SK-N-SH treated with all-trans-retinoic acid at 6 μM for 48 hours (cell line): Measurements from ENCODE around the gene NEK10.

Experiments
- CSDC2 ChIP-seq: fragments of 250-450 bp; sonication (Bioruptor Pico); IDR thresholded peaks from 2 replicates; pipeline ENCODE4 v1.5.0; 2020; ENCODE audit warnings: mild to moderate bottlenecking, moderate library complexity
- ZFP30 ChIP-seq: fragments of 450-650 bp; formaldehyde crosslinking; IDR thresholded peaks from 2 replicates; pipeline ENCODE4 v1.5.0; 2022; ENCODE audit warnings: mild to moderate bottlenecking, moderate library complexity
- ZNF565 ChIP-seq: fragments of 450-650 bp; formaldehyde crosslinking; conservative IDR thresholded peaks from 2 replicates; pipeline ENCODE4 v1.5.0; 2020; ENCODE audit warnings: low read depth, mild to moderate bottlenecking, moderate library complexity

DNA sequence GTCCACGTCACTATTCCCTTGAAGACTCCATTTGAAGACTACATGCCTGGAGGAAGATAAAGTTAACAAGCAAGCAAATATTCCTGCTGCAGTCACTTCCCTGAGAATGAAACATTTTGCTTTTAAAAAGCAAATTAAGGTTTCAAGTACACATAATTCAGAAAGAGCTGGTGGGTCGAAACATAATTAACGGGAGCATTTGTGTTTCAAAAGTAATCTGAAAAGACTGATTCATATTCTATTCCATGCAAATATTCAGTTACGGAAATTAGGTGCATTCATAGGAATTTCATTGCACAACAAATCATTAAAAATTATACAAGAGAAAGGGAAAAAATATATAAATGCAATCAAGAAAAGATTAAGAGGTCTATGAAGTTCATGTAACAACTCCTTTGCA is 260.9 kb downstream of the NEK10 start:
- TF ChIP-seq ZNF565 (CRISPR knock-in tag), result no peak
- TF ChIP-seq CSDC2 (CRISPR knock-in tag), result no peak
- TF ChIP-seq ZFP30 (CRISPR knock-in tag), result no peak
